Right cardiac atrium (tissue), 5 donors: ENCODE results near the gene TMEM214. TPM values are rescaled to one million over a fixed set of nuclear protein-coding genes. Genes with fewer than 3 reads are reported as not detected.

Experiments
- ATAC-seq, 2 donors: fragments of 200-7000 bp; cut with Tn5 transposase; one replicate each; pipeline versions ENCODE4 v1.8.0 to v1.9.1; 2020; ENCODE audit warnings: moderate library complexity in 2 of 2, mild to moderate bottlenecking in 1 of 2
- DNase-seq, 3 donors: peaks; one replicate each; pipeline ENCODE4 v3.0.0-alpha.2; 2020
- H3K27ac ChIP-seq: one replicate; pipeline ENCODE4 v1.5.1; 2013; ENCODE audit warnings: mild to moderate bottlenecking, low read length, control low read depth, moderate library complexity
- H3K27me3 ChIP-seq: one replicate; pipeline ENCODE4 v1.6.1; 2013; ENCODE audit not compliant: control insufficient read depth, insufficient read depth
- H3K4me1 ChIP-seq: one replicate; pipeline ENCODE4 v1.6.1; 2013; ENCODE audit warnings: low read length; ENCODE audit not compliant: control insufficient read depth, insufficient read depth
- H3K4me3 ChIP-seq: one replicate; pipeline ENCODE4 v1.5.1; 2013; ENCODE audit warnings: low read length, control low read depth
- H3K9me3 ChIP-seq: one replicate; pipeline ENCODE4 v1.6.1; 2013; ENCODE audit warnings: low read length; ENCODE audit not compliant: control insufficient read depth
- WGBS: extraction: QIAGEN DNeasy Blood & Tissue Kit; methylation state at CpG from one replicate; pipeline ENCODE4 v1.1.7; 2013; 5-methylcytosine and 5-hydroxymethylcytosine counted together
- intact Hi-C, 4 donors: fragments of 100-400 bp; cut with DNase I; formaldehyde crosslinking; loops; one replicate each; pipeline versions ENCODE4 v1.11.0 to v1.14.0; 2022 to 2023
- polyA plus RNA-seq: library from polyadenylated mRNA; stranded (reverse); fragments of 200-250 nt; gene quantifications from one replicate; pipeline ENCODE4 v1.2.3, GENCODE V29; 2013
- total RNA-seq, 4 donors: library from RNA; stranded (reverse); fragmentation: NEBNext Ultra II Directional; extraction: Animal tissue kit (Norgen Biotek cat#: 25700); gene quantifications; one replicate each; pipeline ENCODE4 v1.2.1, GENCODE V29; 2021
- donor health status: healthy with polysubstance abuse.
- donor health status: DM: no; HTN: yes; CAD: no.
- donor health status: DM: no; HTN: no; CAD: no.
- donor health status: DM: no; HTN: yes; CAD: no; lungs with severe emphysema.
- donor health status: DM: yes; HTN: yes; CAD: no.

TMEM214 gene
- total and polyA plus RNA-seq, 5 donors, result 29.4 to 56.7 (median 46.0) TPM

- DNase-seq (no peak), ATAC-seq (no peak)
- Histone ChIP-seq H3K4me1 (no peaks in the 10 kb centered on the region), H3K4me3 (no peak overlapping the region), H3K27me3 (no peaks in the 10 kb centered on the region), H3K9me3 (no peaks in the 10 kb centered on the region), H3K27ac (no peak overlapping the region)
- intact Hi-C loops, result no loop called here
- WGBS, result 74% methylated on average over 1 of the region's 1 CpG
Measured at GRCh38 chr2:26998323-26998722, 34.4 kb upstream of the TMEM214 start.

- DNase-seq (no peak), ATAC-seq (no peak)
- Histone ChIP-seq H3K27me3 (no peaks in the 10 kb centered on the region), H3K4me1 (no peaks in the 10 kb centered on the region), H3K4me3 (no peak overlapping the region), H3K9me3 (no peaks in the 10 kb centered on the region), H3K27ac (no peak overlapping the region)
- 76% methylated on average over 4 of the region's 4 CpGs for WGBS
- intact Hi-C loops, result no loop called here
Measured at GRCh38 chr2:27000228-27000627, 32.5 kb upstream of the TMEM214 start.

GRCh38 chr2:27000995-27001394 lies 31.8 kb upstream of the TMEM214 start:
- WGBS, result 97% methylated on average over 2 of the region's 2 CpGs
- ATAC-seq (no peak), DNase-seq (no peak)
- no peaks in the 10 kb centered on the region for H3K4me1 ChIP-seq
- intact Hi-C loops, result no loop called here
- no peaks in the 10 kb centered on the region for H3K9me3 ChIP-seq
- H3K27ac ChIP-seq, result no peak overlapping the region
- no peak overlapping the region for H3K4me3 ChIP-seq
- H3K27me3 ChIP-seq, result no peaks in the 10 kb centered on the region

- ATAC-seq (no peak), DNase-seq (no peak)
- intact Hi-C loops, result no loop called here
- H3K27me3 ChIP-seq, result no peaks in the 10 kb centered on the region
- H3K4me1 ChIP-seq, result no peaks in the 10 kb centered on the region
- H3K9me3 ChIP-seq, result no peaks in the 10 kb centered on the region
- WGBS, result 69% methylated on average over 5 of the region's 5 CpGs
- H3K4me3 ChIP-seq, result no peak overlapping the region
- no peak overlapping the region for H3K27ac ChIP-seq
Measured at GRCh38 chr2:27001950-27002349, 30.8 kb upstream of the TMEM214 start.

GRCh38 chr2:27003007-27003406 lies 29.8 kb upstream of the TMEM214 start:
- Histone ChIP-seq H3K4me3 (no peak overlapping the region), H3K4me1 (no peaks in the 10 kb centered on the region), H3K9me3 (no peaks in the 10 kb centered on the region), H3K27me3 (no peaks in the 10 kb centered on the region), H3K27ac (no peak overlapping the region)
- ATAC-seq (no peak), DNase-seq (no peak)
- 91% methylated on average over 4 of the region's 4 CpGs for WGBS
- intact Hi-C loops, result no loop called here

- intact Hi-C loops, result no loop called here
- no peak overlapping the region for H3K27ac ChIP-seq
- no peak overlapping the region for H3K4me3 ChIP-seq
- no peaks in the 10 kb centered on the region for H3K9me3 ChIP-seq
- WGBS, result 72% methylated on average over 9 of the region's 9 CpGs
- no peak for ATAC-seq
- no peak for DNase-seq
- H3K27me3 ChIP-seq, result no peaks in the 10 kb centered on the region
- no peaks in the 10 kb centered on the region for H3K4me1 ChIP-seq
Measured at GRCh38 chr2:27003857-27004256, 28.9 kb upstream of the TMEM214 start.

- Histone ChIP-seq H3K4me3 (no peak overlapping the region), H3K9me3 (no peaks in the 10 kb centered on the region), H3K4me1 (peaks cover 6% of the 10 kb centered on the region), H3K27ac (no peak overlapping the region), H3K27me3 (no peaks in the 10 kb centered on the region)
- ATAC-seq, result no peak
- 70% methylated on average over 6 of the region's 6 CpGs for WGBS
- intact Hi-C loops, result no loop called here
- no peak for DNase-seq
Measured at GRCh38 chr2:27006602-27007415, 26.0 kb upstream of the TMEM214 start.

GRCh38 chr2:27007416-27008374 lies 25.1 kb upstream of the TMEM214 start:
- intact Hi-C loops, result no loop called here
- H3K9me3 ChIP-seq, result no peaks in the 10 kb centered on the region
- DNase-seq (no peak), ATAC-seq (no peak)
- peaks cover 6% of the 10 kb centered on the region for H3K4me1 ChIP-seq
- H3K4me3 ChIP-seq, result no peak overlapping the region
- H3K27me3 ChIP-seq, result no peaks in the 10 kb centered on the region
- no peak overlapping the region for H3K27ac ChIP-seq
- 72% methylated on average over 8 of the region's 8 CpGs for WGBS

- peaks cover 6% of the 10 kb centered on the region for H3K4me1 ChIP-seq
- H3K9me3 ChIP-seq, result no peaks in the 10 kb centered on the region
- intact Hi-C loops, result no loop called here
- 96% methylated on average over 4 of the region's 4 CpGs for WGBS
- H3K27ac ChIP-seq, result no peak overlapping the region
- no peak for ATAC-seq
- H3K4me3 ChIP-seq, result no peak overlapping the region
- no peaks in the 10 kb centered on the region for H3K27me3 ChIP-seq
- DNase-seq, result no peak
Measured at GRCh38 chr2:27008678-27009077, 24.1 kb upstream of the TMEM214 start.

- intact Hi-C loops, result no loop called here
- peaks cover 7% of the 10 kb centered on the region for H3K4me1 ChIP-seq
- no peak overlapping the region for H3K27ac ChIP-seq
- DNase-seq (no peak), ATAC-seq (no peak)
- H3K4me3 ChIP-seq, result no peak overlapping the region
- no peaks in the 10 kb centered on the region for H3K27me3 ChIP-seq
- H3K9me3 ChIP-seq, result no peaks in the 10 kb centered on the region
Measured at GRCh38 chr2:27009083-27009482, 23.7 kb upstream of the TMEM214 start.

GRCh38 chr2:27009716-27010115 lies 23.0 kb upstream of the TMEM214 start:
- ATAC-seq, result no peak
- Histone ChIP-seq H3K4me1 (peaks cover 9% of the 10 kb centered on the region), H3K9me3 (no peaks in the 10 kb centered on the region), H3K4me3 (no peak overlapping the region), H3K27me3 (no peaks in the 10 kb centered on the region), H3K27ac (no peak overlapping the region)
- WGBS, result 72% methylated on average over 2 of the region's 2 CpGs
- no peak for DNase-seq
- intact Hi-C loops, result no loop called here
